MM.1S (cell line): Measurements from ENCODE around the gene MFAP3L.

Experiments
- CTCF ChIP-seq: fragments of 300-600 bp; sonication (generic); IDR thresholded peaks from 2 replicates; pipeline ENCODE4 v1.5.1; 2016; ENCODE audit warnings: antibody characterized with exemption, low read length, mixed read lengths
- EZH2 ChIP-seq: fragments of 300-600 bp; sonication (generic); optimal IDR thresholded peaks from 2 replicates; pipeline ENCODE3; 2017; ENCODE audit warnings: low read depth, mild to moderate bottlenecking, antibody characterized with exemption, low read length, mixed read lengths
- EZH2phosphoT487 ChIP-seq: fragments of 300-600 bp; sonication (generic); IDR thresholded peaks from 2 replicates; pipeline ENCODE4 v1.6.1; 2018; ENCODE audit warnings: antibody characterized with exemption, low read length

- no peak for TF ChIP-seq CTCF
- no peak for TF ChIP-seq EZH2
- no peak for TF ChIP-seq EZH2phosphoT487
These were observed 37.9 kb downstream of the MFAP3L start for GRCh38 chr4:169988252-169988651.
